H1 (cell line): ENCODE data around the gene PAF1. TPM values are rescaled to one million over a fixed set of nuclear protein-coding genes. Genes with fewer than 3 reads are reported as not detected.

ENCODE experiments used
- CTCF ChIA-PET: fragments of 300-600 bp; sonication (Branson Sonifier 250); formaldehyde crosslinking; loops from one replicate; lab custom pipeline; 2021; ENCODE audit not compliant: partially characterized antibody; lab: Charles Lee
- POLR2A ChIA-PET: fragments of 300-600 bp; sonication (Branson Sonifier 250); formaldehyde crosslinking; loops from one replicate; lab custom pipeline; 2021; ENCODE audit warnings: inconsistent platforms; ENCODE audit not compliant: partially characterized antibody; lab: Charles Lee
- DNase-seq, 2 experiments: peaks; one replicate each; pipeline versions ENCODE4 v3.0.0 to v3.0.0-alpha.2; 2010 to 2022; ENCODE audit warnings: low spot score in 2 of 2, low read depth in 1 of 2, mixed read lengths in 1 of 2
- FAIRE-seq: peaks from 2 replicates; lab custom pipeline; 2011; peaks lifted over from hg19 to GRCh38; lab: Jason Lieb, UNC
- H2AFZ ChIP-seq: 2 replicates; pipeline ENCODE4 v1.8.1; 2012; ENCODE audit warnings: low read length, inconsistent platforms
- H2AK5ac ChIP-seq: 2 replicates; pipeline ENCODE4 v1.6.1; 2013; ENCODE audit warnings: low read depth, low read length
- H2BK120ac ChIP-seq: replicated peaks from 2 replicates; pipeline ENCODE3; 2013; ENCODE audit warnings: low read depth, low read length, inconsistent platforms
- H2BK12ac ChIP-seq: 2 replicates; pipeline ENCODE4 v1.6.1; 2013; ENCODE audit warnings: low read depth, low read length
- H2BK15ac ChIP-seq: 2 replicates; pipeline ENCODE4 v1.6.1; 2013; ENCODE audit warnings: low read length
- H2BK20ac ChIP-seq: 2 replicates; pipeline ENCODE4 v1.6.1; 2013; ENCODE audit warnings: low read length
- H2BK5ac ChIP-seq: 2 replicates; pipeline ENCODE4 v1.6.1; 2013; ENCODE audit warnings: low read depth, low read length
- H3K14ac ChIP-seq: 2 replicates; pipeline ENCODE4 v1.6.1; 2013; ENCODE audit warnings: inconsistent platforms; ENCODE audit not compliant: insufficient read length
- H3K18ac ChIP-seq: 2 replicates; pipeline ENCODE4 v1.6.1; 2013; ENCODE audit warnings: low read length; ENCODE audit errors: extremely low read depth
- H3K23ac ChIP-seq: 2 replicates; pipeline ENCODE4 v1.6.1; 2013; ENCODE audit warnings: inconsistent platforms; ENCODE audit not compliant: insufficient read length
- H3K23me2 ChIP-seq: 2 replicates; pipeline ENCODE4 v1.6.1; 2013; ENCODE audit warnings: low read depth, low read length
- H3K27ac ChIP-seq: 2 replicates; pipeline ENCODE4 v1.6.1; 2011; ENCODE audit warnings: low read depth, low read length, inconsistent platforms
- H3K27me3 ChIP-seq, 4 experiments: replicated peaks in 1 of 4; 1 replicate in 1 of 4; 2 replicates in 3 of 4; pipeline versions ENCODE4 v1.6.1 to v1.8.1; 2011 to 2013; ENCODE audit warnings: low read length in 3 of 4, mild to moderate bottlenecking in 3 of 4, inconsistent platforms in 2 of 4, mixed read lengths in 2 of 4, moderate library complexity in 1 of 4; ENCODE audit not compliant: control insufficient read depth in 3 of 4, insufficient read depth in 3 of 4; ENCODE audit errors: extremely low read depth in 1 of 4
- H3K36me3 ChIP-seq, 4 experiments: 2 replicates each; pipeline versions ENCODE4 v1.6.1 to v1.8.1; 2011 to 2013; ENCODE audit warnings: mild to moderate bottlenecking in 4 of 4, low read length in 3 of 4, moderate library complexity in 2 of 4, control low read depth in 1 of 4, inconsistent platforms in 1 of 4; ENCODE audit not compliant: insufficient read depth in 4 of 4, control insufficient read depth in 2 of 4
- H3K4ac ChIP-seq: replicated peaks from 2 replicates; pipeline ENCODE3; 2013; ENCODE audit warnings: low read length, low read depth, mixed read lengths, inconsistent platforms; ENCODE audit not compliant: insufficient read length
- H3K4me1 ChIP-seq, 4 experiments: replicated peaks in 1 of 4; 1 replicate in 1 of 4; 2 replicates in 3 of 4; pipeline versions ENCODE4 v1.6.1 to v1.8.1; 2011 to 2013; ENCODE audit warnings: low read length in 3 of 4, inconsistent platforms in 2 of 4, mixed read lengths in 1 of 4; ENCODE audit not compliant: insufficient read depth in 4 of 4, control insufficient read depth in 3 of 4
- H3K4me2 ChIP-seq, 2 experiments: 2 replicates each; pipeline versions ENCODE4 v1.6.1 to v1.8.1; 2011 to 2013; ENCODE audit warnings: low read depth in 2 of 2, low read length in 2 of 2, control low read depth in 1 of 2, inconsistent platforms in 1 of 2, mild to moderate bottlenecking in 1 of 2; ENCODE audit not compliant: insufficient read depth in 1 of 2
- H3K4me3 ChIP-seq, 4 experiments: fragments of 200-600, 300-600 bp in 1 of 4; sonication (generic), shearing (Covaris generic), sonication (Bioruptor Twin) in 1 of 4; 2 replicates each; pipeline versions ENCODE4 v1.5.1 to v1.8.1; 2011 to 2016; ENCODE audit warnings: low read length in 4 of 4, low read depth in 3 of 4, control low read depth in 2 of 4, inconsistent platforms in 2 of 4, mild to moderate bottlenecking in 2 of 4, mixed read lengths in 1 of 4, moderate library complexity in 1 of 4; ENCODE audit not compliant: insufficient read depth in 2 of 4; ENCODE audit errors: extremely low read depth in 1 of 4
- H3K56ac ChIP-seq: replicated peaks from 2 replicates; pipeline ENCODE3; 2013; ENCODE audit warnings: low read depth, mild to moderate bottlenecking, mixed read lengths, low read length, inconsistent platforms; ENCODE audit not compliant: insufficient read length
- H3K79me1 ChIP-seq: 2 replicates; pipeline ENCODE4 v1.6.1; 2013; ENCODE audit warnings: low read depth, low read length, control low read depth
- H3K79me2 ChIP-seq, 2 experiments: 2 replicates each; pipeline versions ENCODE4 v1.6.1 to v1.8.1; 2012 to 2013; ENCODE audit warnings: low read length in 2 of 2, mild to moderate bottlenecking in 2 of 2, inconsistent platforms in 1 of 2; ENCODE audit not compliant: insufficient read depth in 2 of 2, control insufficient read depth in 1 of 2
- H3K9ac ChIP-seq, 4 experiments: replicated peaks in 1 of 4; 1 replicate in 1 of 4; 2 replicates in 3 of 4; pipeline versions ENCODE4 v1.6.1 to v1.8.1; 2011 to 2013; ENCODE audit warnings: low read depth in 3 of 4, low read length in 3 of 4, control low read depth in 2 of 4, mild to moderate bottlenecking in 2 of 4, moderate library complexity in 2 of 4, inconsistent platforms in 1 of 4; ENCODE audit errors: extremely low read depth in 1 of 4
- H3K9me3 ChIP-seq, 2 experiments: 2 replicates each; pipeline versions ENCODE4 v1.6.1 to v1.8.1; 2012 to 2013; ENCODE audit warnings: mild to moderate bottlenecking in 2 of 2, moderate library complexity in 2 of 2, control low read depth in 1 of 2, inconsistent platforms in 1 of 2, low read depth in 1 of 2, low read length in 1 of 2, mixed read lengths in 1 of 2; ENCODE audit not compliant: insufficient read depth in 2 of 2
- H4K20me1 ChIP-seq, 2 experiments: replicated peaks in 1 of 2; 2 replicates each; pipeline versions ENCODE3 to v1.8.1; 2011 to 2013; ENCODE audit warnings: inconsistent platforms in 2 of 2, low read length in 2 of 2, mild to moderate bottlenecking in 1 of 2; ENCODE audit not compliant: insufficient read depth in 2 of 2, control insufficient read depth in 1 of 2
- H4K5ac ChIP-seq: 2 replicates; pipeline ENCODE4 v1.6.1; 2013; ENCODE audit warnings: low read length, low read depth, mixed read lengths, inconsistent platforms; ENCODE audit not compliant: insufficient read length
- H4K8ac ChIP-seq: 2 replicates; pipeline ENCODE4 v1.8.0; 2013; ENCODE audit warnings: mild to moderate bottlenecking, moderate library complexity, low read length, inconsistent platforms; ENCODE audit not compliant: insufficient read depth; ENCODE audit errors: extremely low read depth
- H4K91ac ChIP-seq: replicated peaks from 2 replicates; pipeline ENCODE3; 2013; ENCODE audit warnings: low read length, mixed read lengths, inconsistent platforms; ENCODE audit not compliant: insufficient read length
- HDAC6 ChIP-seq: IDR thresholded peaks from one replicate; pipeline ENCODE4 v1.7.1; 2012; ENCODE audit warnings: low read depth, mild to moderate bottlenecking, inconsistent platforms, low read length, moderate library complexity
- POU5F1 ChIP-seq: IDR thresholded peaks from 2 replicates; pipeline ENCODE4 v1.6.1; 2011; ENCODE audit warnings: low read depth, mild to moderate bottlenecking, low read length, moderate library complexity
- WGBS, 2 experiments: shearing (Covaris generic) in 1 of 2; methylation state at CpG; one replicate each; pipeline versions ENCODE4 v1.1.6 to v1.1.7; 2013 to 2015; ENCODE audit warnings: low lambda C conversion rate in 2 of 2, mixed read lengths in 2 of 2, inconsistent platforms in 1 of 2, low coverage in 1 of 2, missing lambda C conversion rate in 1 of 2; ENCODE audit not compliant: insufficient replicate concordance in 2 of 2, insufficient coverage in 1 of 2, insufficient read length in 1 of 2; ENCODE audit errors: extremely low coverage in 1 of 2, missing lambda C conversion rate in 1 of 2; 5-methylcytosine and 5-hydroxymethylcytosine counted together
- polyA plus RNA-seq, 7 experiments: library from polyadenylated mRNA; depleted of rRNA in 3 of 7; stranded (reverse) in 5 of 7; unstranded in 2 of 7; fragments of >200 nt in 5 of 7; fragments of 200-250 nt in 2 of 7; gene quantifications; 1 replicate in 5 of 7; 2 replicates in 1 of 7; 4 replicates in 1 of 7; pipeline versions ENCODE4 v1.2.1 to v1.2.3, GENCODE V29; 2011 to 2013; ENCODE audit warnings: missing spikeins in 2 of 7, mixed read lengths in 2 of 7
- total RNA-seq: library from RNA; stranded (reverse); fragmentation: NEBNext Ultra II Directional; extraction: Animal tissue kit (Norgen Biotek cat#: 25700); gene quantifications from 2 replicates; pipeline ENCODE4 v1.2.1, GENCODE V29; 2021

The PAF1 gene
- total and polyA plus RNA-seq, 2 of the 8 experiments (the other 6 are each of a cell fraction or from before 2014, with no cell fraction given) = 31.4 to 58.6 TPM

- Histone ChIP-seq H4K20me1 (peaks cover 0 to 5% of the 10 kb centered on the region in 2 experiments), H4K5ac (no peak overlapping the region), H3K9ac (no peak overlapping the region), H2AK5ac (no peak overlapping the region), H2BK120ac (no peak overlapping the region), H2BK12ac (no peak overlapping the region; the same call in 1 of the 2 replicates), H3K36me3 (peaks cover 0 to 5% (median 0%) of the 10 kb centered on the region in 4 experiments; a peak in 1 of 8 replicates), H3K4me1 (peaks cover 10 to 41% (median 21%) of the 10 kb centered on the region in 4 experiments), H3K79me1 (no peaks in the 10 kb centered on the region), H3K79me2 (peaks cover 0 to 20% of the 10 kb centered on the region in 2 experiments; a peak in 1 of 4 replicates), H3K9me3 (no peaks in the 10 kb centered on the region), H2BK5ac (no peak overlapping the region), H4K8ac (no peak overlapping the region), H3K14ac (no peak overlapping the region), H4K91ac (no peak overlapping the region), H3K23ac (no peak overlapping the region), H2BK15ac (no peak overlapping the region; the same call in 1 of the 2 replicates), H2AFZ (no peak overlapping the region), H3K27ac (no peak overlapping the region), H3K23me2 (peaks cover 17% of the 10 kb centered on the region), H3K18ac (no peak overlapping the region), H3K4me3 (peak overlapping the region in 2 of 4 experiments; percentile 10 to 97; a peak in 3 of 8 replicates), H3K4ac (no peak overlapping the region), H3K27me3 (no peaks in the 10 kb centered on the region), H2BK20ac (no peak overlapping the region), H3K4me2 (peak overlapping the region; percentile 81 to 84), H3K56ac (no peak overlapping the region)
- POLR2A ChIA-PET = interaction anchor here (1.0 to 14.3 kb wide), 16 partner anchors 8 to 143 kb away, joined by 3 to 234 read pairs (median 4); partner anchors contain the start of genes MED29, PAF1, RPS16 and SUPT5H
- DNase-seq (peak in 1 of 2 experiments; percentile 49), FAIRE-seq (no peak)
- WGBS, 2 experiments = 82% methylated on average over 18 of the region's 20 CpGs; no CpG with 5 or more reads in 1 of the 2 experiments
- TF ChIP-seq POU5F1 (no peak), HDAC6 (no peak)
- CTCF ChIA-PET = interaction anchor here (0.6 to 3.9 kb wide), 5 partner anchors 8 to 52 kb away, joined by 3 to 38 read pairs (median 4); partner anchors contain the start of gene RPS16
Observed at GRCh38 chr19:39408392-39409207, 17.7 kb upstream of the PAF1 start.
